Caco-2 (cell line): ENCODE results near the gene EXTL1. TPM values are rescaled to one million over a fixed set of nuclear protein-coding genes. Genes with fewer than 3 reads are reported as not detected.

ENCODE experiments used
- BruUV-seq: library from RNA; stranded (reverse); fragments of 400-500 nt; replicated peaks from 2 replicates; lab custom pipeline; 2021; lab: Mats Ljungman, UMichigan
- CTCF ChIA-PET: fragments of 300-600 bp; sonication (Branson Sonifier 250); formaldehyde crosslinking; loops from one replicate; lab custom pipeline; 2022; ENCODE audit warnings: antibody characterized with exemption; lab: Charles Lee
- POLR2A ChIA-PET: fragments of 300-600 bp; sonication (Branson Sonifier 250); formaldehyde crosslinking; loops from one replicate; lab custom pipeline; 2022; ENCODE audit warnings: antibody characterized with exemption; lab: Charles Lee
- DNase-seq, 2 experiments: peaks; one replicate each; pipeline versions ENCODE4 v3.0.0 to v3.0.0-alpha.2; 2020 to 2022
- H3K27me3 ChIP-seq: replicated peaks from 2 replicates; pipeline ENCODE4 v1.6.0; 2011; ENCODE audit warnings: low read length; ENCODE audit not compliant: control insufficient read depth, insufficient read depth
- H3K36me3 ChIP-seq: 2 replicates; pipeline ENCODE4 v1.5.1; 2011; ENCODE audit warnings: low read length; ENCODE audit not compliant: control insufficient read depth, insufficient read depth
- H3K4me1 ChIP-seq: fragments of 250-450 bp; sonication (Bioruptor Pico); 2 replicates; pipeline ENCODE4 v1.5.1; 2020; ENCODE audit warnings: mild to moderate bottlenecking
- H3K4me3 ChIP-seq: 2 replicates; pipeline ENCODE4 v1.5.1; 2011; ENCODE audit warnings: low read depth, mild to moderate bottlenecking, control low read depth, low read length
- H3K9me3 ChIP-seq: fragments of 250-450 bp; sonication (Bioruptor Pico); 2 replicates; pipeline ENCODE4 v1.5.1; 2020; ENCODE audit warnings: mild to moderate bottlenecking, moderate library complexity
- H3K27ac Mint-ChIP-seq: one replicate; pipeline ENCODE4 v1.8.0; 2022; ENCODE audit warnings: mixed read lengths; ENCODE audit not compliant: unreplicated experiment
- H3K27me3 Mint-ChIP-seq: one replicate; pipeline ENCODE4 v1.8.0; 2022; ENCODE audit warnings: mixed read lengths; ENCODE audit not compliant: insufficient read depth, unreplicated experiment
- H3K36me3 Mint-ChIP-seq: one replicate; pipeline ENCODE4 v1.8.0; 2022; ENCODE audit warnings: mild to moderate bottlenecking, mixed read lengths; ENCODE audit not compliant: insufficient read depth, unreplicated experiment
- H3K4me1 Mint-ChIP-seq: one replicate; pipeline ENCODE4 v1.8.0; 2022; ENCODE audit warnings: low read depth, mixed read lengths; ENCODE audit not compliant: unreplicated experiment
- H3K4me3 Mint-ChIP-seq: one replicate; pipeline ENCODE4 v1.8.0; 2022; ENCODE audit warnings: mild to moderate bottlenecking, moderate library complexity, mixed read lengths; ENCODE audit not compliant: unreplicated experiment
- H3K9me3 Mint-ChIP-seq: one replicate; pipeline ENCODE4 v1.8.0; 2022; ENCODE audit warnings: mixed read lengths; ENCODE audit not compliant: unreplicated experiment
- intact Hi-C: fragments of 100-400 bp; cut with micrococcal nuclease; formaldehyde crosslinking; loops from one replicate; pipeline ENCODE4 v1.10.0; 2022; ENCODE audit not compliant: unreplicated experiment
- total RNA-seq: library from RNA; stranded (reverse); gene quantifications from 2 replicates; pipeline ENCODE4 v1.2.3, GENCODE V29; 2022
- TF ChIP-seq, protein P1 (sequence below), 2 experiments: fragments of 200-600 bp in 1 of 2; IDR thresholded peaks; 1 replicate in 1 of 2; 2 replicates in 1 of 2; pipeline versions ENCODE4 v1.5.1 to v1.8.0; 2011 to 2022; ENCODE audit warnings: antibody characterized with exemption in 1 of 2, control low read depth in 1 of 2, inconsistent platforms in 1 of 2, low read depth in 1 of 2, low read length in 1 of 2, mild to moderate bottlenecking in 1 of 2, moderate library complexity in 1 of 2; ENCODE audit not compliant: insufficient read depth in 1 of 2, severe bottlenecking in 1 of 2, unreplicated experiment in 1 of 2

The EXTL1 gene
- total RNA-seq, 1 experiment from 2014 or later: 0.34 TPM

DNA sequence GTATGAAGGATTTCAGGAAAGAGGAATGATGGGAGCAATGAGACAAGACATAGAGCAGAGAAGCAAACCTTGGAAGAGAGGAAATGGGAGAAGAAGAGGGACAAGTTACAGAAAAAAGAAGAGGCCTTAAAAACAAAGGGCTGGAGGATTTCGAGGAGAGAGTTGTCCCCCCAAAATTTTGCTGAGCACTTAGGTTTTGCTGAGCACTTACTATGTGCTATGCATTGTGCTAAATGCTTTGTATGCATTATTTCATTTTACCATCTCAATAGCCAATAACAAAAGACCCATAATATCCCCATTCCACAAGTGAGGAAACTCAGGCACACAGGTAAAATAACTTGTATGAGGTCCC lies 48.3 kb downstream of the EXTL1 start:
- no peaks in the 10 kb centered on the region for H3K27me3 ChIP-seq
- no TSS peak for BruUV-seq
- Mint-ChIP-seq H3K27me3 (no peaks in the 10 kb centered on the region), H3K4me1 (peaks cover 6% of the 10 kb centered on the region), H3K9me3 (no peaks in the 10 kb centered on the region), H3K4me3 (no peak overlapping the region), H3K27ac (no peak overlapping the region), H3K36me3 (no peaks in the 10 kb centered on the region)
- no peak for DNase-seq
- TF ChIP-seq, protein P1, sequence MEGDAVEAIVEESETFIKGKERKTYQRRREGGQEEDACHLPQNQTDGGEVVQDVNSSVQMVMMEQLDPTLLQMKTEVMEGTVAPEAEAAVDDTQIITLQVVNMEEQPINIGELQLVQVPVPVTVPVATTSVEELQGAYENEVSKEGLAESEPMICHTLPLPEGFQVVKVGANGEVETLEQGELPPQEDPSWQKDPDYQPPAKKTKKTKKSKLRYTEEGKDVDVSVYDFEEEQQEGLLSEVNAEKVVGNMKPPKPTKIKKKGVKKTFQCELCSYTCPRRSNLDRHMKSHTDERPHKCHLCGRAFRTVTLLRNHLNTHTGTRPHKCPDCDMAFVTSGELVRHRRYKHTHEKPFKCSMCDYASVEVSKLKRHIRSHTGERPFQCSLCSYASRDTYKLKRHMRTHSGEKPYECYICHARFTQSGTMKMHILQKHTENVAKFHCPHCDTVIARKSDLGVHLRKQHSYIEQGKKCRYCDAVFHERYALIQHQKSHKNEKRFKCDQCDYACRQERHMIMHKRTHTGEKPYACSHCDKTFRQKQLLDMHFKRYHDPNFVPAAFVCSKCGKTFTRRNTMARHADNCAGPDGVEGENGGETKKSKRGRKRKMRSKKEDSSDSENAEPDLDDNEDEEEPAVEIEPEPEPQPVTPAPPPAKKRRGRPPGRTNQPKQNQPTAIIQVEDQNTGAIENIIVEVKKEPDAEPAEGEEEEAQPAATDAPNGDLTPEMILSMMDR (IDR thresholded peaks at IDR 0.05; ENCODE audit: insufficient read depth in 1 of 2, low read depth in 1 of 2, low read length in 1 of 2, severe bottlenecking in 1 of 2, unreplicated experiment in 1 of 2): no peak
- ChIA-PET POLR2A (interaction anchor here (0.5 kb wide), 1 partner anchor 8 kb away, joined by 3 read pairs; no protein-coding TSS in a partner anchor), CTCF (interaction anchor here (0.7 kb wide), 2 partner anchors 26 to 295 kb away, joined by 3 to 5 read pairs; no protein-coding TSS in a partner anchor)
- H3K9me3 ChIP-seq: no peaks in the 10 kb centered on the region
- no peaks in the 10 kb centered on the region for H3K36me3 ChIP-seq
- 0 out of 2 replicates have a peak, but pooled peaks cover 9% of the 10 kb centered on the region for H3K4me1 ChIP-seq
- no peak overlapping the region for H3K4me3 ChIP-seq
- intact Hi-C loops: no loop called here

DNA sequence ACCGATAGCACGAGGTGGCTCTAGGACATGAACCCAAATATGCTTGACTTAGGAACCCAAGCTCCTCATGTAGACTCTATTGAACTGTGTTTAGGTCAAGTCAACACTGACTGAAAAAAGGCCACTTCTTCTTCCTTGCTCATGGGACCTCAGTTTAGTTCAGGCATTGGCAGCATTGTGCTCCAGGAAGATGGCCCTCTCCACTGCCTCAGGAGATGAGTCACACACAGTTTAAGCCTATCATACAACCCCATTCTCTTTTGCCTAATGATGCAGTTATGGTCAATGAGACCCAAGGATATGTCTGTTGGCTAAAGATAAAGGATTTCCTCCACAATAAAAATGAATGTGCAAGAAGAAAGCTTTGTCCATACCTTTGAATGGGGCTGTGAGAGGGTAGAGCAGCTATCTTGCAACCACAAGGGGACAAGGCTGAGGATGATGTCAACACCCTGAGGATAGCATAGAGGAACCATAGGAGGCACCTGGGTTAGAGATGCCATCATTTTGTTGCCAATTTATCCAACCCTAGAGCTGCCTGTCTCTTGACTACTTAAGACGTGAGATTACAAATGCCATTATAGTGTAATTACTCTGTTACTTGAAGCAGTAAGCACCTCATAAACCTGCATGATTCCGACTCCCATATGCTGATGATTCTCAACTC lies 48.9 kb downstream of the EXTL1 start:
- DNase-seq: no peak
- CTCF ChIA-PET: no interaction called here

DNA sequence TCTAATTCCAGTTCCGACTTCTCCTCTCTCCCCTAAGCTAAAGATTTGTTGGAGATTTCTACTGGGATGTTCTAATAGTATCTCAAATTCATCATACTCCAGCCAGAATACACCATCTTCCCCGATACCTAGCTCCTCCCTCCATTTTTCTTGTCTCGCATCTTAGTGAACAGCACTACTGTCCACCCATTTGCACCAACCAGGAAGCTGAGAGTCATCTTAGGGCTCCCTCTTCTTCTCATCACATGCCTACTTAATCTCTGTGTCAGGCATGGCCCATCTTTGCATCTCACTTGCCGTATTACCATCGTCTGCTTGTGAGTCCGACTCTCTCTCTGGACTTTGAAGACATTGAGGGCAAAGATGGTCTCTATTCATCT lies 49.4 kb downstream of the EXTL1 start:
- H3K27me3 Mint-ChIP-seq: no peaks in the 10 kb centered on the region
- Histone ChIP-seq H3K27me3 (no peaks in the 10 kb centered on the region), H3K4me3 (no peak overlapping the region), H3K9me3 (no peaks in the 10 kb centered on the region), H3K36me3 (no peaks in the 10 kb centered on the region), H3K4me1 (0 out of 2 replicates have a peak, but pooled peaks cover 13% of the 10 kb centered on the region)
- TF ChIP-seq, protein P1 (IDR thresholded peaks at IDR 0.05; ENCODE audit: insufficient read depth in 1 of 2, low read depth in 1 of 2, low read length in 1 of 2, severe bottlenecking in 1 of 2, unreplicated experiment in 1 of 2): no peak
- BruUV-seq: no TSS peak
- H3K36me3 Mint-ChIP-seq: no peaks in the 10 kb centered on the region
- ChIA-PET CTCF (no interaction called here), POLR2A (no interaction called here)
- no peak overlapping the region for H3K4me3 Mint-ChIP-seq
- H3K4me1 Mint-ChIP-seq: peaks cover 5% of the 10 kb centered on the region
- intact Hi-C loops: no loop called here
- no peak for DNase-seq
- no peak overlapping the region for H3K27ac Mint-ChIP-seq
- H3K9me3 Mint-ChIP-seq: no peaks in the 10 kb centered on the region

More for the DNA sequence above, 48.9 kb downstream of the EXTL1 start:
- H3K4me1 ChIP-seq: 0 out of 2 replicates have a peak, but pooled peaks cover 9% of the 10 kb centered on the region
- H3K36me3 Mint-ChIP-seq: no peaks in the 10 kb centered on the region
- peaks cover 5% of the 10 kb centered on the region for H3K4me1 Mint-ChIP-seq
- no peaks in the 10 kb centered on the region for H3K36me3 ChIP-seq
- H3K9me3 ChIP-seq: no peaks in the 10 kb centered on the region
- H3K9me3 Mint-ChIP-seq: no peaks in the 10 kb centered on the region
- no peak overlapping the region for H3K27ac Mint-ChIP-seq
- H3K4me3 Mint-ChIP-seq: no peak overlapping the region
- H3K4me3 ChIP-seq: no peak overlapping the region
- no peaks in the 10 kb centered on the region for H3K27me3 ChIP-seq
- POLR2A ChIA-PET: interaction anchor here (0.5 kb wide), 1 partner anchor 8 kb away, joined by 3 read pairs; no protein-coding TSS in a partner anchor
- intact Hi-C loops: no loop called here
- H3K27me3 Mint-ChIP-seq: no peaks in the 10 kb centered on the region
- no TSS peak for BruUV-seq
- TF ChIP-seq, protein P1 (IDR thresholded peaks at IDR 0.05; ENCODE audit: insufficient read depth in 1 of 2, low read depth in 1 of 2, low read length in 1 of 2, severe bottlenecking in 1 of 2, unreplicated experiment in 1 of 2): no peak
